Measurements from ENCODE around the gene ACSM6.

DNA sequence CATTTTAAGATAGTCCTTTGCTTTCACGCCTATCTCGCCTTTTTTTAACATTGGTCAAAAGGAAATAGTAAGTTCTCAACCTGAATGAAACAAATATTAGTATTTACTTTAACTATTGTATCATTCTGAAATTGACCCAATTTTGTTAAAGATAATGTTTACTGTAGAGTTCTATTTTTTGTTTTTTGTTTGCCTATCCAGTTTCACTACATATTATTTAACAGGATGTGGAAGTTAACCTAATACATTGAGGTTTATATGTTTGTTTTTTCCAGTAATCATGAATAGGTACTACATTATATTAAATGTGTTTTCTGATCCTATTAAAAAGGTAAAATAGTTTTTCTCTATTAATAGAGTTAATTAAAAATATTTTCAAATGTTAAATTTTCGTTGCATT, 26.5 kb downstream of the ACSM6 start:
- TF ChIP-seq HDGF (IDR thresholded peaks at IDR 0.05; ENCODE audit: borderline replicate concordance) (no peak), TARDBP (IDR thresholded peaks at IDR 0.05) (no peak), BHLHE40 (IDR thresholded peaks at IDR 0.05; ENCODE audit: borderline replicate concordance) (no peak), FOXK2 (IDR thresholded peaks at IDR 0.05) (no peak)

Measured in HEK293T (cell line).